Measurements from ENCODE around the gene ARIH2. TPM values are rescaled to one million over a fixed set of nuclear protein-coding genes. Genes with fewer than 3 reads are reported as not detected.

The ARIH2 gene
- total and polyA plus RNA-seq, 2 of the 8 experiments (the other 6 are each of a cell fraction or from before 2014, with no cell fraction given): 72.9 to 136 TPM

- Histone ChIP-seq H2BK20ac (ENCODE audit: low read length) (no peak overlapping the region), H3K56ac (replicated peaks; ENCODE audit: insufficient read length, low read depth, low read length) (no peak overlapping the region), H3K4ac (replicated peaks; ENCODE audit: insufficient read length, low read depth, low read length) (no peak overlapping the region), H2AK5ac (ENCODE audit: low read depth, low read length) (0 out of 2 replicates have a peak overlapping the region, but pooled peaks have one; percentile 57), H3K79me1 (ENCODE audit: low read depth, low read length) (peaks cover 7% of the 10 kb centered on the region), H3K14ac (ENCODE audit: insufficient read length) (no peak overlapping the region), H3K27me3 (replicated peaks in 1 of 4; ENCODE audit: control insufficient read depth in 3 of 4, extremely low read depth in 1 of 4, insufficient read depth in 3 of 4, low read length in 3 of 4) (no peaks in the 10 kb centered on the region), H3K23me2 (ENCODE audit: low read depth, low read length) (peaks cover 12% of the 10 kb centered on the region), H3K4me2 (ENCODE audit: insufficient read depth in 1 of 2, low read depth in 2 of 2, low read length in 2 of 2) (peak overlapping the region; percentile 95 to 98), H3K9ac (replicated peaks in 1 of 4; ENCODE audit: extremely low read depth in 1 of 4, low read depth in 3 of 4, low read length in 3 of 4) (peak overlapping the region in 1 of 4 experiments; percentile 81; a peak in 1 of 7 replicates), H2AFZ (ENCODE audit: low read length) (no peak overlapping the region), H3K27ac (ENCODE audit: low read depth, low read length) (no peak overlapping the region), H4K5ac (ENCODE audit: insufficient read length, low read depth, low read length) (peak overlapping the region; percentile 12), H2BK12ac (ENCODE audit: low read depth, low read length) (0 out of 2 replicates have a peak overlapping the region, but pooled peaks have one; percentile 84), H3K4me1 (replicated peaks in 1 of 4; ENCODE audit: control insufficient read depth in 3 of 4, insufficient read depth in 4 of 4, low read length in 3 of 4) (peaks cover 0 to 12% (median 6%) of the 10 kb centered on the region in 4 experiments; a peak in 5 of 7 replicates), H3K36me3 (ENCODE audit: control insufficient read depth in 2 of 4, insufficient read depth in 4 of 4, low read length in 3 of 4) (peaks cover 0 to 5% (median 1%) of the 10 kb centered on the region in 4 experiments; a peak in 2 of 8 replicates), H4K20me1 (replicated peaks in 1 of 2; ENCODE audit: control insufficient read depth in 1 of 2, insufficient read depth in 2 of 2, low read length in 2 of 2) (peaks cover 7 to 12% of the 10 kb centered on the region in 2 experiments), H3K4me3 (ENCODE audit: extremely low read depth in 1 of 4, insufficient read depth in 2 of 4, low read depth in 3 of 4, low read length in 4 of 4) (peak overlapping the region in 2 of 4 experiments; percentile 90 to 94; a peak in 3 of 8 replicates), H3K79me2 (ENCODE audit: control insufficient read depth in 1 of 2, insufficient read depth in 2 of 2, low read length in 2 of 2) (peaks cover 11 to 28% of the 10 kb centered on the region in 2 experiments), H3K23ac (ENCODE audit: insufficient read length) (no peak overlapping the region), H2BK120ac (replicated peaks; ENCODE audit: low read depth, low read length) (no peak overlapping the region), H4K91ac (replicated peaks; ENCODE audit: insufficient read length, low read length) (peak overlapping the region; percentile 79), H3K9me3 (ENCODE audit: insufficient read depth in 2 of 2, low read depth in 1 of 2, low read length in 1 of 2) (no peaks in the 10 kb centered on the region), H3K18ac (ENCODE audit: extremely low read depth, low read length) (no peak overlapping the region), H2BK15ac (ENCODE audit: low read length) (no peak overlapping the region), H2BK5ac (ENCODE audit: low read depth, low read length) (no peak overlapping the region), H4K8ac (ENCODE audit: extremely low read depth, insufficient read depth, low read length) (peak overlapping the region; percentile 48; the same call in 1 of the 2 replicates)
- TF ChIP-seq POU5F1 (IDR thresholded peaks at IDR 0.05; ENCODE audit: low read depth, low read length) (no peak), MAFK (IDR thresholded peaks at IDR 0.05; ENCODE audit: low read depth, low read length) (no peak), USF2 (IDR thresholded peaks at IDR 0.05; ENCODE audit: low read length) (no peak), PHF8 (conservative IDR thresholded peaks at IDR 0.05; ENCODE audit: low read depth, low read length) (no peak), BACH1 (IDR thresholded peaks at IDR 0.05; ENCODE audit: low read length) (no peak), CEBPB (IDR thresholded peaks at IDR 0.05; ENCODE audit: low read depth, low read length) (no peak), CTCF (IDR thresholded peaks at IDR 0.05; ENCODE audit: control extremely low read depth in 1 of 3, insufficient read depth in 1 of 3, low read depth in 1 of 3, low read length in 3 of 3) (no peak), TCF12 (IDR thresholded peaks at IDR 0.05; ENCODE audit: low read depth, low read length) (no peak), CHD2 (IDR thresholded peaks at IDR 0.05; ENCODE audit: low read length) (no peak), RXRA (IDR thresholded peaks at IDR 0.05; ENCODE audit: insufficient read depth, low read depth, low read length) (no peak)
- WGBS, 2 experiments (ENCODE audit: extremely low coverage in 1 of 2, insufficient coverage in 1 of 2, insufficient read length in 1 of 2, insufficient replicate concordance in 2 of 2, low coverage in 1 of 2, low lambda C conversion rate in 2 of 2, missing lambda C conversion rate in 1 of 2): 85% methylated on average over 5 of the region's 5 CpGs; no CpG with 5 or more reads in 1 of the 2 experiments
- ChIA-PET CTCF (ENCODE audit: partially characterized antibody) (interaction anchor here (5.0 to 24.3 kb wide), 3 partner anchors 9 to 15 kb away, joined by 36 to 467 read pairs (median 42); partner anchors contain the start of genes NDUFAF3 and P4HTM), POLR2A (ENCODE audit: partially characterized antibody) (interaction anchor here (1.1 to 38.8 kb wide), 7 partner anchors 4 to 343 kb away, joined by 3 to 1518 read pairs (median 25); partner anchors contain the start of genes CELSR3, DALRD3, IMPDH2 and NDUFAF3)
- FAIRE-seq: no peak
- no peak for DNase-seq (ENCODE audit: low read depth in 1 of 2, low spot score in 2 of 2)
Measured at GRCh38 chr3:49005998-49006397, 87.4 kb downstream of the ARIH2 start.

Data from H1 (cell line).